Measurements from ENCODE around the gene SUSD1.
"Not testable (repeated sequence)": the region's sequence is repeated elsewhere in the genome, so short reads cannot be mapped to it uniquely, and the experiment has no call there.

SUSD1 gene

DNA sequence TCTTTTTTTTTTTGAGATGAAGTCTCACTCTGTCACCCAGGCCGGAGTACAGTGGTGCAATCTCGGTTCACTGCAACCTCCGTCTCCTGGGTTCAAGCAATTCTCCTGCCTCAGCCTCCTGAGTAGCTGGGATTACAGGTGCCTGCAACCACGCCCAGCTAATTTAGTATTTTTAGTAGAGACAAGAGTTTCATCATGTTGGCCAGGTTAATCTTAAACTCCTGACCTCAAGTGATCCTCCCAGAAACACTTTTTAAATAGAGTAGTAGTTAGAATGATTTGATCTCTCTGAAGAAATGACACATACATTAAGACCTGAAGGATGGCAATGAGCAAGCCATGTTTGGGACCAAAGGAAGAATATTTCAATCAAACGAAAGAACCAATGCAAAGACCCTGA lies 46.7 kb downstream of the SUSD1 start:
- not testable (repeated sequence) for DNase-seq

DNA sequence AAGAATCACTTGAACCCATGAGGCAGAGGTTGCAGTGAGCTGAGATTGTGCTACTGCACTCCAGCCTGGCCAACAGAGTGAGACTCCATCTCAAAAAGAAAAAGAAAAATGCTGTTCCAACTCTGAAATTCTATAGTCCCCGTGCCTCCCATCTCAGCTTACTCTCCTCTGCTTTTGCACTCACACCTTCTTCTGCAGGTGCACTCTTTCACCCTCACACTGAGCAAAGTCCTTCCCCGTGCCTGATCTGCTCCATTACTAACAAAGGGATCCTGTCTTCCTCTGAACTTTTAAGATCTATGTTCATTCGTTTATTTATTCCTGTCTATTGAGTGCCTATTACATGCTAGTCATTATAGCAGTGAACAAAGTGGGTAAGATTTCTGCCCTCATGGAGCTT lies 47.8 kb downstream of the SUSD1 start:
- DNase-seq, result no peak

DNA sequence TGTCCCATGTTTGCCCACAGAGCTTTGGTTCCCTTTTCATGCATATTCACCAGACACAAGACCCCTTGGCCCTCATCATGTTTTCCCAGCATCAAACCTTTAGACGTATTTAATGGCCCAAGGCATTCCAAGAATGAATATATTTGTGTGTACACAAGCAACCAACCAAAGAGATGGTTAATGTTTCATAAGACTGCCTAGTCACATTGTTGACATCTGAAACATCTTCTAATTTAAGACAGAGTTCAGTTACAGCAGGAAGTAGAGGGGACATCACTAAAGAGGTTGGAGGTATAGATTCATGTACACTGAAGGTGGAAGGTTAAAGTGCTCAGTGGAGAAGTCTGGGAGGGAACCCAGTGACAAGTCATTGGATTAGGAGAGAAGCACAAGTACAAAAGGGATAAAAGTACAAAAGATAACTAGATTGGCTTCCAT lies 49.1 kb downstream of the SUSD1 start:
- DNase-seq, result no peak

DNA sequence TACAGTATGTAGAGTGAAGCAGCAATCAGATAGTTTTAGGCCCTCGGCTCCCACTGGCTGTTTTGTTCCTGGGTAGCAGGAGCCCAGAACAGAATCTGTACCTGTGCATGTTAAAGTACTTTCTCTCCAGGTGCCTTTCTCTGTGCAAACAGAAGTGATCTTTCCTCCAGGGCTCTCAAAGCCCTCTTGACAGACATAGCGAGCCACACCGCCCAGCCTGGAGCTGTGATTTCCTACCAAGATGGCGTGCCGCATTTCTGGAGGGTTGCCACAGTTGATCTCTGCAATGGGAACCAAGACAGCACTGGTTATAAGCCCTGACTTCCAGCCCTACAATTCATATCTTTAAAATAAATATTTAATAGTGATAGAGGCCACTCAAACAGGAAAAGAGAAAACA lies 50.9 kb downstream of the SUSD1 start:
- no peak for DNase-seq

DNA sequence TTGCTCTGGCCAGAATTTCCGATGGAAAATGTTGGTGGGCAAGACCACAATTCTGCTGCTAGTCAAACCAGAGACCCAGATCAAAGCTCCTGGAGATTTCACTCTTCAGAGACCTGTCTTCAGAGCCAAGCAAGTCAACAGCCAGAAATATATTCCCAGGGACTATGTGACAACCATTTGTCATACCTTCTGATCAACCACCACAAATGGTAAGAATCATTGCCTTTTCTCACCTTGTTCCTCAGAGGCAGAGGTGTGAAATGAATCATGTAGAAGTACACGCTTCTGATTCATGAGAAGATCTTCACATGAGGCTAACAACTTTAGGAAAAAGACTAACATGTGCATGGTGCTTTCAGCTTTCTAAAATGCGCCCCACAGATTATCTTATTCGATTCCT lies 53.5 kb downstream of the SUSD1 start:
- no peak for DNase-seq

DNA sequence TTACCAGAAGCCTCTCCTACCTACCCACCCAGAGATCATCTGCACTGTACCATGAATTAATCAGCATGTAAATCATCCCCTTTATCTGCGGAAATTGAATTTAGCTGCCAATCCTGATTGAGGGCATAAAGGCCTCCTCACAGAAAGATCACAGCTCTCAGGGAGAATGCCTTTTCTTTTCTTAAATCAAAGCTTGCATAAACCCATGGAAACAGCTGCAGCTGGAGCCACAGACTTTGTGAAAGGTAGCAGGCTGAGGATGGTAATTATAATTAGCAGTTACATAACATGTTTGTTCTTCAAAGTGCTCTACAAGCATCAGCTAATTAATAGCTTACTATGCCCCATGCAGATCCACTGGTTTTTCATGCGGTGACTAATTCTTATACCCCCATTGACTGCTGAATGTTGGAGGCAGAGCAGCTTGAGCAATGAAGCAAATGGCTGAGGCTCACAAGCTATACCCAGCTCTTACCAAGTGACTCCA lies 54.6 kb downstream of the SUSD1 start:
- DNase-seq, result no peak

DNA sequence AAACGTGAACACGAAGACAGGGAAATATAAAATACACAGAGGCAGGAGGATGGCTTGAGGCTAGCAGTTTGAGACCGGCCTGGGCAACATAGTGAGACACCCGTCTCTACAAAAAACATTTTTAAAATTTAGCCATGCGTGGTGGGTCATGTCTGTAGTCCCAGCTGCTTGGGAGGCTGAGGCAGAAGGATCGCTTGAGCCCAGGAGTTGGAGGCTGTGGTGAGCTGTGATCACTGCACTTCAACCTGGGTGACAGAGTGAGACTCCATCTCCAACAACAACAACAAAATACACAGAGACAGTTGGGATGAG lies 55.1 kb downstream of the SUSD1 start:
- DNase-seq, result no peak

DNA sequence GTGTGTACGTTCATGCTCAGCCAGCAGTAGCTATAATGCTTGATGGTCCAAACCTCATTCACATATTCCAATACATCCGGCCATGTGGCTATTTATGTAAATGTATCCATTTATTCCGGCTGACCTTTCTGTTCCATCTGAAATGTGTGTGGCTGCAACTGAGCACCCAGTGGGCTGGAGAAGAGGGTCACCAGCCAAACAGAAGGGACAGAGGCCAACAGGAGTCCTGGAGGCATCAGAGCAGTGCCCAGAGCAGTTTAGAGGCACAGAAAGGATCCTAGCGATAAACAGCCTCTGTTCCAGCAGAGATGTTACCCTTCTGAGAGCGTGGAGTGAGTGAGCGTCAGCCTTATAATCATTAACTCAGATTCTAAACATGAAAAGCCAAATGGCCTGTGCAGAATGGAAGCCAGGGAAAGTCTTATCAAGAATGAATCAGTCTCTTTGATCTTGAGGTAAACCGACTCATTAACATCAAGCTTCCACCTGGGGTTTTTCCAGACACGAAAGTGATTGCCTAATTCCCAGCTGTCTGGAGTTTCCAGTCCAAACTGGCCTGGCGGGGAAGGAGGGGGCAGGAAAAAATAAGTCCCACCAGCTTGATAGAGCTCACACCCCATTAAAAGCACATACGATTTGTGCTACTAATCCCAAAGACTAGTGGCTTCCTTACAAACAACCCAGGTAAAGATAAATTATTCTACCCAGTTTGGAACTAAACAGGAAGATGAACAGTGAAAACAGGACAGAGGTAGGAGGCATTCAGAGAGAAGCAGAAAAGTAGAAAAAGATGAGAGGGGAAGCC lies 55.7 kb downstream of the SUSD1 start:
- DNase-seq, result no peak

DNA sequence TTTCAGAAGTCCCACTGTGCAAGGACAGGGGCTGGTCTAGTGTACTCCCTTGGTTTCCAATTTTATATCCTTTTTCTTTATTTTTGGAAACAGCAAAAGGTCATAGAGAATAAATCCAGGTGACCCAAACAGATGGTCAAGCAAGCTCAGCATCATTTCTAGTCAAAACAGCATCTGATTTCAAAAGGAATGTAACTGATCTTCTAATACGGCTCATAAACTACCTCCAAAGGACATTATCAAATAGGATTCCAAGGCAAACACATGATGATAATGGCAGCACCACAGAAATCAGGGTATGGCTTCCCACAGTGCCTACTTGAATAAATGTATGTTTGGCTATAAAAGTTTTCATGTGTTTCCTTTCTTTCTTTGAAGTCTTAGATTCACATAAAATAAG lies 57.1 kb downstream of the SUSD1 start:
- no peak for DNase-seq

DNA sequence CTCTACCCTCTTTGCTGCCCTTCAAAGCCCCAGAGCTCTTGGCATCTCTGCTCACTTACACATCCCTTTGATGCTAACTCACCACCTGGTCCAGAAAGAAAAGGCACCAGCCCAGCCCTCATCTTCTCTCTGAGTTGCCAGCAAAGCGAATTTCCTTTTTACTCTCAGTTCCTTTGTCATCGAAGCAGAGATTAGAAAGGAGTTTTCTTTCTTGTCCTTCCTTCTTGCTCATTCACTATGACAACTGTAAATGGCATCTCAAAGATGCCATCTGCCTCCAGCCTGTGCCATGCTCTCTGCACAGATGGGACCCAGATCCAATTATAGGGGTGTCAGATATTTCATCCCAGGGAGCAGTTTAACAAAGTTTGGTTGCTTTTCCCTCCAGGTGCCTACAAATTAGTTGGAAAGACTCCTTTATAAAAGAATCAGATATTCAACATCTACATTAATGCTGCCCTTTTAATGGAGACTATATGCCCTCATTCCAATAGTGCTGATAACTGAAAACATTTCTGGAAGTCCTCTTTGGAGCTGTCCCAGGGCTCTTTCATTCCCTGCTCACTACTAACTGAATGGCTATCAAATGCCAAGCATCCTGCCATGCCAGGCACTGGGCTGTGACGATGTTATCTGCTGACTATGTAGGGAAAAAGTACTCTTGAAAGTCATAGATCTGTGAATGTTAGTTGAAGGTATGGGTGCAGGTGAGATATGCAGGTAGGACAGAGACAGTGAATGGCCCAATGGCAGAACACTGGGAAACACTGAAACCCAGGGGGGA lies 58.9 kb downstream of the SUSD1 start:
- no peak for DNase-seq

DNA sequence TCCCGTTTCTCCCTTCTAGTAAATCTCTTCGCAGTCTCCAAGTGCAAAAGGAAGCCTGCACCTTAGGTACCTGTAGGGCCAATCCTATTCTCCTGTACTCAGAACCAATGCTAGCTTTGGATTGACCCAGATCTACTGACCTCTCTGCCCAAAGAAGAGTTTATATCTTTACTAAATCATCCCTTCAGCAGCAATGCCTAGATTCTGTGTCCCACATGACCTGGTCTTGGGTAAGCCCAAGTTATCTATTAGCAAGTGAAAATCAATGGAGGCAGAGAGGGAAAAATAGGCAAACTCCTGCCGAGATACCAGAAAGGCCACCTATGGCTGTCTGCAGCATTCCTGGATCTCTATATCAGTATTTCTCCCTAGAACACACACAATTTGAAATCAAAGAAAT lies 60.0 kb downstream of the SUSD1 start:
- no peak for DNase-seq

DNA sequence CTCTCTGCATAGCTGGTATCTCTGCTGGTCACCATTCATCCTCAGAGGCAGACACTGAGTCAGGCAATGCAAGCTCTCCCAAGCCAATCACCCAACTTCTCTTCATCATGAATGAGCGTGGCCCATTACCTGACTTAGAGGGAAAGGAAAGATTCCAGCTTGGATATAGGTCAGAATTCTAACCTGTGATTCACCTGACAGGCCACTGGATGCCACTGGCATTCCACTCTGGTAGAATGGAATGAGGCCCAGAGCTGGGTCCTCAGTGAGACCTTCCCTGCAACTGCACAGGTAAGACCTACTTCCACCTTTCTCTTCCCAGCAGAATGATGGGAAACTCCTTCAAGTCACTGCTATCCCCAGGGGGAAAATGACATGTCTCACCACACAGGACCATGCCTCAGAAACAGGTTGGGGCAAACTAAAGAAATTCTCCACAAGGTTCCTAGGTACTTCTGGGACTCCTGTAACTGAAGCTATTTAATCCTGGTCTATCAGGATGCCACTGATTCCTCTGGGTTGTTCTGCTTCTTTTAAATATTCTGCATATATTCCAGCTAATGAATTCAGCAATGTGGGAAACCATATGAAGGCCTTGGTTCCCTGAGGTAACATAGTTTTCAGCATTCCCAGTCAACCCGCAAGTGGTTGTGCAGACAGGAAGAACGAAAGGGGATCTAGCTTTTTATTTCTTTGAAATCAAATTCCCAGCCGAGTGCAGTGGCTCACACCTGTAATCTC lies 62.0 kb downstream of the SUSD1 start:
- peak; percentile 14 for DNase-seq

DNA sequence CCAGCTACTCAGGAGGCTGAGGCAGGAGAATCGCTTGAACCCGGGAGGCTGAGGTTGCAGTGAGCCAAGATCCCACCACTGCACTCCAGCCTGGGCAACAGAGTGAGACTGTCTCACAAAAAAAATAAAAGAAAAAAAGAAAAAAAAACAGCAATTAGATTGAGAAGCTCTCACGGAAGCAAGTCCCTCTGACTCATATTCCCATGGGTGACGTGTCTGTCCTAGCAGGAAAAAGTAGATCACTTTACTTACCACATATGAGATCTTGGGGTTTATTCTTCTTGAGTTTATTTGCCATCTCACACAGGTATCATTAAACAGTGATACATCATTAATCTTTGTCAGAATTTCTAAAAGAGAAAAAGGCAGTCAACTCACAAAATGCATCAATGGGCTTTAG lies 62.6 kb downstream of the SUSD1 start:
- no peak for DNase-seq

DNA sequence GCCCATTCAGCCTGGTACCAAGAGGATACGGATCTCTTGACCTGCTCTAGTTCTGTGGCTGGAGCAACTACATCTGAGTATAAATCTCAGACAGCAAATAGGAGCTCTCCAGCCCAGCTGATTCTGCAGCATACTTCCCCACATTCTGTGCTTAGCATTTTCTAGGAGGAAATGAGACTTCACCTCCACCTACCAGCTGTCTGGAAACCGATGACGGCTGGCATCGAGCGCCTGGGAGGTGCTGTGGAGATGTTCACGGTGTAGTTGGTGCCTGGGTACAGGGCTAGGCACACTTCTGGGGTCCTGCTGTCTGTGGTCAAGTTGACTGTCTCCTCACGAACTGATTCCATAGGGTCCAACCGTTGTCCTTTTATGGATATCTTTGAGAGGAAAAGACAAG lies 63.6 kb downstream of the SUSD1 start:
- no peak for DNase-seq

DNA sequence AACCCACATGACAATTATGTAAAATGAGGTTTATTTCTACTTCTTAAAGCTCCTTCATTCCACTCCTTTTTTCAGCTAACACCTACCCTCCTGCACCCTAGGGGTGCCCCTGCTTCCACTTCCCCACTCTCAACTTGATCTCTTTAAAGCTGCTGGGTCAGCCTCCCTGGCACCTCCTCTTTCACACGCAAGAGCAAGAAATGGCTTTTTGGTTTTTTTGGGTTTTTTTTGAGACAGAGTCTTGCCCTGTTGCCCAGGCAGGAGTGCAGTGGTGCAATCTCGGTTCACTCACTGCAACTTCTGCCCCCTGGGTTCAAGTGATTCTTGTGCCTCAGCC lies 64.4 kb downstream of the SUSD1 start:
- DNase-seq, result no peak

DNA sequence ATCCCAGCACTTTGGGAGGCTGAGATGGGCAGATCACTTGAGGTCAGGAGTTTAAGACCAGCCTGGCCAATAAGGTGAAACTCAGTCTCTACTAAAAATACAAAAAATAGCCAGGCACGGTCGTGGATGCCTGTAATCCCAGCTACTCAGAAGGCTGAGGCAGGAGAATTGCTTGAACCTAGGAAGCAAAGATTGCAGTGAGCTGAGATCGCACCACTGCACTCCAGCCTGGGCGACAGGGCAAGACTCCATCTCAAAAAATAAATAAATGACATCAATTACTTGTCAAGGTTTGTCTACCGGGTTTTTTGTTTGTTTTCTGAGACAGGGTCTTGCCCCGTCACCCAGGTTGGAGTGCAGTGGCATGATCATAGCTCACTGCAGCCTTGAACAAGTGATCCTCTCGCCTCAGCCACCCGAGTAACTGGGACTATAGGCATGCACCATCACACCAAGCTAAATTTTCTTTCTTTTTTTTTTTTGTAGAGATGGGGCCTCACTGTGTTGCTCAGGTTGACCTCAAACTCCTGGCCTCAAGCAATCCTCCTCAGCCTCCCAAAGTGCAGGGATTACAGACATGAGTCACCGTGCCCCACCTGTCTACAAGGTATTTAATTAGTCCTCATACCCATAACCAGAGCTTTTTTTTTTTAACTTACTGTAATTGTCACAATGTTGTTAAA lies 64.9 kb downstream of the SUSD1 start:
- DNase-seq, result no peak

DNA sequence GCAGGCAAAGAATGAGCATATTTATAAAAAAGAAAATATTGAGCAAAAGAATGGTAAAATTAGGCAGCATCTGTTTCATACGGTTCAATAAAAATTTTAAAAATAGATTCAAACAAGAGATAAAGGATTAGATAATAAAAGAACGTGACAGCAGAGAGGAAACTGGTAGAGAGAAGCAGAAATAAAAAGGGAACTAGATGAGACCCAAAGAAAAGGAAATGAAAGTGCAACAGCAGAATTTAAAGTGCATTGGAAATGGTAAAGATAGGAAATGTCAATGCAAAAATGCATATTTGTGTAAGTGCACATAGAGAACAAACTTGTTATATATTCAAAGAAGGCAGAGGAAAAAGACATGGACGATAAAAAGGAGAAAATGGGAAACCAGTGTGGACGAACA lies 70.2 kb downstream of the SUSD1 start:
- no peak for DNase-seq

DNA sequence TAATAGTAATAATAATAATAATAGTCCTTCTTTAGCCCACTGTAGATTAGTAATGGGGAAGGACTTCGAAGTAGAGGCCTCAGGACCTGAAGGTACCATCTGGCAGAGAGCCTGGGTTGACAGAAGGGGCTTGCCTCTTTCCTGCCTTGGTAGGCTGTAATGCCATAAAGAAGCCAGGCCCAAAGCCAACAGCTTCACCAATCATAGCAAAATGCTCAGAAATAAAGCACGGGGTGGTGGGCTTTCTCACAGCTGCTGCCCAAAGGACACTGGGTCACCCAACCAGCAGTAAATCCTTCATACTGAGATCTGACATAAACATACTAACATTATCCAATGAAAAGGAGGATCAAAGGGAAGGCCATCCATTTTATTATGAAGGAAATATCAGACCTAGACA lies 70.7 kb downstream of the SUSD1 start:
- DNase-seq, result no peak

DNA sequence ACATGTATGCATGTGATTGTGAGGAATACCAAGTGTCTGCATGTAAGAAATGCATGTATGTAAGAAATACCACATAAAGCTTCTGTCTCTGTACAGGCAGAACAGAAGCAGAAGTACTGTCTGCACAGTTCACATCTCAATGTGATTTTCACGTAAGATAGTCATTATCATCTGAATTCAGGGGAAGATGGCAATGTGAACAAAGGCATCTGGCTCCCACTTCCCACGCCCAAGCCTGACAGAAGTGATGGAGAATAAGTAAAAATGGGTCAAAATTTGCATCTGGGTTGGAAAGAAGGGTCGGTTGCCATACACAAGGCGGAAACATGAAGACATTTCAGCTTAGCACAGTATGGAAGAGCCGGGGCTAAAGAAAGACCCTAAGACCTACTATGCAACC lies 71.7 kb downstream of the SUSD1 start:
- no peak for DNase-seq

DNA sequence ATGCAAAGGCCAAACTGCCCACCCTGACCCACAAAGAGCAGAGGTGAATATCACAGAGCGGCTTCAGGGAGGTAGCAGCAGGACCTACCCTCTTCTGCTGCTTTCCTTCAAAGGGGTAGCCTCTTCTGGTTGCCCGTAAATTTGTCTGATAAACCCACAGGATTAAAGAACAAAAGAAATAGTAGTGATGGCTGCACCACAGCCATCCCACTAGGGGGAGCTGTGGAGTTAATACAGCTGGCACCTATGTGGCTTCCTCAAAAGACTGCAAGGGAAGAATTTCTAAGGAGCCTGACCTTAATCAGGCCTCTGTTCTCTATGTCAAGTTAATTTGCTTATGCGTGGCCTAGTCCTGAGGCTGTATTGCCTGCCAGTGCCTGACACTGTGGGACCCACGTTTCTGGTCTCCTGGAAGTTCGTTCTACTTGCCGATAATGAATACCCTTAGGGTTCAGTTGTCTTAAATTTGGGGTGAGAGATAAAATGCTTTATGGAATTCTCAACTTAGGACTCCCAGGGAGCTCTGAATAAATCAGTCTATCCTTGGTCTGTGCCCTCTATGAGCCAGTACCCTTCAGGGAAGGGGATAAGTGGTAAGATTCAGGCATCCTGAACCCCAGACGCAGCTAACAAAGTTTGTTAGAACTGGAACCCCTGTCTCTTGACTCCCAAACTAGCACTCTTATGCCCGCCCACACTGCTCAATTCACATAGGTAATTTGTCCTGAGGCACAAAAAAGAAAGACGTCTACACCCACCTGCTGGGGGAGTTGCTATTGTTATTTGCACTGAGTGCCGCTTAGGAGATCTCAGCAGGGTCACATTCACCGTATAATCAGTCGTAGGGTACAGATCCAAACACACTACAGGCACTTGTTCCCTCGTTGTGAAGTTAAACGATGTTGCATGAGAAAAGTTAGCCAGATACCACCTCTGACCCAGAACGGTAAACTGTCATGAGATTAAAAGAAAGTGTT lies 77.1 kb downstream of the SUSD1 start:
- DNase-seq, result peak; percentile 77

DNA sequence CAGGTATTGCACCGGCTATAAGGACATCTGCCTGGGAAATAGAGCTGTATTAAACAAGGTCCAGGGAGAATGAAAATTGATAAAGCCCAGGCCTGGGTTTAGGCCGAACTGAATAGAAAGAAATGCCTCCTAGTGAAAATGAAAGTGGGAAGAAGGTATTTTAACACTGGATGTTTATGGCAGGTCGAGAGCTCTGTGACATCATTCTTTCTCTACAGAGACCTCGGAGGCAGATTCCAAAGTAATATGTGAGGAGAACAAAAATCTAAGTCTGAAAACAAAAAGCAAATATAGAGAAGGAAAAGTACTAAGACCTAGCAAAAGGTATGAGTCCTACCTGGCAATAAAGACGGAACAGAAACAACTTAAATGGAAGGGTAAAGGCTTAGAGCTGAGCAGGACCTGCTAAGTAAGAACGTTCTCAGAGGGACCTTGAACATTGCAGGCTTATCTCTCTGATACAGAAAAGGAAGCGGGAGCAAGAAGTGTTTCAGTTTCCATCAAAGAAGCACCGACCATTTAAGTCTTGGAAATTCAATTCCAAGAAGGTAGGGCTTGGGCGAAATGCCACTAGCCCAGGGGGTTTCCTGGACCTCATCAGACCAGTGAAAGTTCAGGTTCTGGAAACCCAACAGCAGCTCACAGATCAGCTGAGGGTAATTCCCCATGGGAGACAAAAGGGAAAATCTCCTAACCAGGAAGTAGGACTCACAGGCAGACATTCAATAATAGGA lies 80.0 kb downstream of the SUSD1 start:
- no peak for DNase-seq

Data from stimulated activated CD4-positive, alpha-beta T cell treated with anti-CD3 and anti-CD28 coated beads, Interleukin-15, amount 100 ng/mL, for 24 hours (primary cell).